ENCODE measurements around the gene ENTHD1.
"Not testable (repeated sequence)": the region's sequence is repeated elsewhere in the genome, so short reads cannot be mapped to it uniquely, and the experiment has no call there.

Gene ENTHD1

DNA sequence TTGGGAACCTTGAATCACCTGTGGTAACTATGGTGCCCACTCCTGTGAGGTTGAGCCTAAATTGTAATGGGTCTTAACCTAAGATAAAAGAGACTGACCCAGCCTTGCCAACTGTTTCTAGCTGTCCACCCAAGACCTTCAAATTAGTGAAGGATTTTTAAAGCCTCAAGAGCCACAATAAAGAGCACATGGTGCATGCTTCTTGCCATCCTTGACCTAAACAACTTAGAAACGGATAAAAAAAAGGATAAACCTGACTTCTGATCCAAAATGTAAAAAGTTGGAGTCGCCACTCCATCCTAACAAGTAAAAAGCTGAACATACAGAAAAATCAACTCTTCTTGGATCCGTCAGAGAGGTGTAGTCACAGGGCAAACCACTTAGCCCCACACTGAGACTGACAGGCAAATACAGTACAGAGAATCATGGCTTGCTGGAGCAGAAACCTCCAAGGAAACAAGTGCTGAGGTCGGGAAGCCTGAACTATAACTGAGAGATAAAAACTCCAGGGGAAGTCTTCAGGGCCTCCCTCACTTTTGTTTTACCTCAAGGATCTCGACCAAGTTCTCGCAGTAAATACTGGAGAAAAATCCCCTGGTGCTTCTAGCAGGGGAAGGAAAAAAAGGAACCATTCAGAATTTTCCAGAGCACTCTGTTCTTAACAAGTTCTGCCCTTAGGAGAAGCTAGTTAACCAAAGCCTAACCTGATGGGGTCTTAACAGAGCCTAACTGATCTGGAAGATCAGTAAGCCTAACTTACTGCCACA is 16.3 kb downstream of the ENTHD1 start:
- DNase-seq (ENCODE audit: low spot score), result no peak
- TF ChIP-seq, protein P1, sequence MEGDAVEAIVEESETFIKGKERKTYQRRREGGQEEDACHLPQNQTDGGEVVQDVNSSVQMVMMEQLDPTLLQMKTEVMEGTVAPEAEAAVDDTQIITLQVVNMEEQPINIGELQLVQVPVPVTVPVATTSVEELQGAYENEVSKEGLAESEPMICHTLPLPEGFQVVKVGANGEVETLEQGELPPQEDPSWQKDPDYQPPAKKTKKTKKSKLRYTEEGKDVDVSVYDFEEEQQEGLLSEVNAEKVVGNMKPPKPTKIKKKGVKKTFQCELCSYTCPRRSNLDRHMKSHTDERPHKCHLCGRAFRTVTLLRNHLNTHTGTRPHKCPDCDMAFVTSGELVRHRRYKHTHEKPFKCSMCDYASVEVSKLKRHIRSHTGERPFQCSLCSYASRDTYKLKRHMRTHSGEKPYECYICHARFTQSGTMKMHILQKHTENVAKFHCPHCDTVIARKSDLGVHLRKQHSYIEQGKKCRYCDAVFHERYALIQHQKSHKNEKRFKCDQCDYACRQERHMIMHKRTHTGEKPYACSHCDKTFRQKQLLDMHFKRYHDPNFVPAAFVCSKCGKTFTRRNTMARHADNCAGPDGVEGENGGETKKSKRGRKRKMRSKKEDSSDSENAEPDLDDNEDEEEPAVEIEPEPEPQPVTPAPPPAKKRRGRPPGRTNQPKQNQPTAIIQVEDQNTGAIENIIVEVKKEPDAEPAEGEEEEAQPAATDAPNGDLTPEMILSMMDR (IDR thresholded peaks at IDR 0.05; ENCODE audit: extremely low read depth, missing control alignments), result no peak

DNA sequence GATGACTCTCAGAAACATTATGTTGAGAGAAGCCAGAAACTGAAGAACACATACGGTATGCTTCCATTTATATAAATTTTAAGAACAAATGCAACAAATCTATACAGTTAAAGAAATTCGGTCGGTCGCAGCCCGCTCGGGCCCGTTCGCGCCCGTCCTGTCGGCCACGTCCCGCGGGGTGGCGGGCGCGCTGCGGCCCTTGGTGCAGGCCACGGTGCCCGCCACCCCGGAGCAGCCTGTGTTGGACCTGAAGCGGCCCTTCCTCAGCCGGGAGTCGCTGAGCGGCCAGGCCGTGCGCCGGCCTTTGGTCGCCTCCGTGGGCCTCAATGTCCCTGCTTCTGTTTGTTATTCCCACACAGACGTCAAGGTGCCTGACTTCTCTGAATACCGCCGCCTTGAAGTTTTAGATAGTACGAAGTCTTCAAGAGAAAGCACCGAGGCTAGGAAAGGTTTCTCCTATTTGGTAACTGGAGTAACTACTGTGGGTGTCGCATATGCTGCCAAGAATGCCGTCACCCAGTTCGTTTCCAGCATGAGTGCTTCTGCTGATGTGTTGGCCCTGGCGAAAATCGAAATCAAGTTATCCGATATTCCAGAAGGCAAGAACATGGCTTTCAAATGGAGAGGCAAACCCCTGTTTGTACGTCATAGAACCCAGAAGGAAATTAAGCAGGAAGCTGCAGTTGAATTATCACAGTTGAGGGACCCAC is 18.2 kb downstream of the ENTHD1 start:
- peak; percentile 42 for DNase-seq (ENCODE audit: low spot score)

DNA sequence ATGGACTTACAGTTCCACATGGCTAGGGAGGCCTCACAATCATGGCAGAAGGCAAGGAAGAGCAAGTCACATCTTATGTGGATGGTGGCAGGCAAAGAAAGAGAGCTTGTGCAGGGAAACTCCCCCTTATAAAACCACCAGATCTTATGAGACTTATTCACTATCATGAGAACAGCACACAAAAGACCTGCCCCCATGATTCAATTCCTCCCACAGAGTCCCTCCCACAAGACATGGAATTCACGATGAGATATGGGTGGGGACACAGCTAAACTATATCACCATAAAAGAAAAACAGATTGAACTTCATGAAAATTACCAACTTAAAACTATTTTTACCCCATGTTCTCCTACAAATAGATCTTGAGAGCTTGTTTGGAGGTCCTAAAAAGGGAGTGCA is 19.6 kb downstream of the ENTHD1 start:
- TF ChIP-seq, protein P1 (IDR thresholded peaks at IDR 0.05; ENCODE audit: extremely low read depth, missing control alignments), result no peak
- no peak for DNase-seq (ENCODE audit: low spot score)

DNA sequence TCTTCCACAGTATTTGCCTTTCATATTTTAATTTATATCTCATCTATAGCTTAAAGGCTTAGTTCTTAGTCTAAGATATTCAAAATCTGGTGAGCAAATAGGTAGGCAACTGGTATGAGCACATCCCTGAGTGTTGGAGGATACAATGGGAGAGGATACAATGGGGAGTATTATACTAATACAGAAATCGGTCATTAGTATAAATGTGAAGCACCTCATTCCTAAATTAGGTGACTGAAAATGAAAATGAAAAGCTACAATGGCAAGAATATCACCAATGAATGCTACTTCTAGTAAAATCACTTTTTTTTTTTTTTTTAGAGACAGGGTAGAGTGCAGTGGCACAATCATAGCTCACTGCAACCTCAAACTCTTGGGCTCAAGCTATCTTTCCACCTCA is 21.0 kb downstream of the ENTHD1 start:
- DNase-seq (ENCODE audit: low spot score), result no peak
- TF ChIP-seq, protein P1 (IDR thresholded peaks at IDR 0.05; ENCODE audit: extremely low read depth, missing control alignments), result no peak

DNA sequence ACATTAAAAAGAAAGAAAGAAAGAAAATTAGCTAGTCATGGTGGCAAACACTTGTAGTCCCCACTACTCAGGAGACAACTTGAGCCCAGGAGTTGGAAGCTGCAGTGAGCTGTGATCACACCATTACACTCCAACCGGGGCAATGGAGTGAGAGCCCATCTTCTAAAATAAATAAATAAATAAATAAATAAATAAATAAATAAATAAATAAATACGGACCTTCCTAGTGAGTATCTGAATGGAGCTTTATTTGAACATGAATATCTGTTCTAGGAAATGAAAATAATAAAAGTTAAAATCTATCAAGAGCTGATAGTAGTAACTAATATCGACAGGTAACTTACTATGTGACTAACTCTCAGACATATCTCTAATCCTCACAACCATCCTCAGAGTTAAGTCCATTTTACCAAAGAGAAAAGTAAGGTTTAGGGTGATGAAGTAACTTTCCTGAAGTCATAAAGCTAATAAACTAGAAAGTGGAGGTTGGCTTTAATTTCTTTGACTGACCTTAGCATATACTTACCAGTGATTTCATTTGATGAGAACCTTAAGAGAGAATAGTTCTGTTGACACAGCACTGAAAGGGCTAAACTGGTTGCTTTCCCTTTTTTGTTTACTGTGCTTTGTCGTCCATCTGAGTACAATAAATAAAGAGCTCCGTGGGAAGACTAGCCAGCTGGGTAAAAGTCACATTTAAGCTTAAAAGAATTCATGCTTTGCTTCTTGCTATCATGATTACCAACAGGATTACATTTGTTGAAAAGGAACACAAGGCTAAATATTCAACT is 22.4 kb downstream of the ENTHD1 start:
- DNase-seq (ENCODE audit: low spot score), result no peak
- TF ChIP-seq, protein P1 (IDR thresholded peaks at IDR 0.05; ENCODE audit: extremely low read depth, missing control alignments), result no peak

DNA sequence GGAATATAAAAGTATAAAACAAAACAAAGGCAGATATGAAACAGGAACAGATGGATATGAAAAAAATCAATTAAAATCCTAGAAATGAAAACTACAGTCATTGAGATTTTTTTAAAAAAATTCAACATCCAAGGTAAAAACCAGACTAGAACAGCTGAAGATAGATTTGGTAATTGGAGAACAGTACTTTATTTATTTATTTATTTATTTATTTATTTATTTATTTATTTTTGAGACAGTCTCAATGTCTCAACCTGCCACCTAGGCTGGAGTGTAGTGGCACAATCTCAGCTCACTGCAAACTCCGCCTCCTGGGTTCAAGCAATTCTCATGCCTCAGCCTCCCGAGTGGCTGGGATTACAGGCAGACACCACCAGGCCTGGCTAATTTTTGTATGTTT is 23.8 kb downstream of the ENTHD1 start:
- not testable (repeated sequence) for DNase-seq (ENCODE audit: low spot score)

DNA sequence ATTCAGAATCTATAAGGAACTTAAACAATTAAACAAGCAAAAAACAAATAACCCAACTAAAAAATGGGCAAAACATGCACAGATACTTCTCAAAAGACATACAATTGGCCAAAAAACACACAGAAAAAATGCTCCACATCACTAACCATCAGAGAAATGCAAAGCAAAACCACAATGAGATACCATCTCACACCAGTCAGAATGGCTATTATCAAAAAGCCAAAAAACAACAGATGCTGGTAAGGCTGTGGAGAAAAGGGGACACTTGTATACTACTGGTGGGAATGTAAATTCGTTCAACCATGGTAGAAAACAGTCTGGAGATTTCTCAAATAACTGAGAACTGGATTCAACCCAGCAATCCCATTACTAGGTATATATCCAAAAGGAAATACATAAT is 24.8 kb downstream of the ENTHD1 start:
- no peak for DNase-seq (ENCODE audit: low spot score)
- TF ChIP-seq, protein P1 (IDR thresholded peaks at IDR 0.05; ENCODE audit: extremely low read depth, missing control alignments), result no peak

DNA sequence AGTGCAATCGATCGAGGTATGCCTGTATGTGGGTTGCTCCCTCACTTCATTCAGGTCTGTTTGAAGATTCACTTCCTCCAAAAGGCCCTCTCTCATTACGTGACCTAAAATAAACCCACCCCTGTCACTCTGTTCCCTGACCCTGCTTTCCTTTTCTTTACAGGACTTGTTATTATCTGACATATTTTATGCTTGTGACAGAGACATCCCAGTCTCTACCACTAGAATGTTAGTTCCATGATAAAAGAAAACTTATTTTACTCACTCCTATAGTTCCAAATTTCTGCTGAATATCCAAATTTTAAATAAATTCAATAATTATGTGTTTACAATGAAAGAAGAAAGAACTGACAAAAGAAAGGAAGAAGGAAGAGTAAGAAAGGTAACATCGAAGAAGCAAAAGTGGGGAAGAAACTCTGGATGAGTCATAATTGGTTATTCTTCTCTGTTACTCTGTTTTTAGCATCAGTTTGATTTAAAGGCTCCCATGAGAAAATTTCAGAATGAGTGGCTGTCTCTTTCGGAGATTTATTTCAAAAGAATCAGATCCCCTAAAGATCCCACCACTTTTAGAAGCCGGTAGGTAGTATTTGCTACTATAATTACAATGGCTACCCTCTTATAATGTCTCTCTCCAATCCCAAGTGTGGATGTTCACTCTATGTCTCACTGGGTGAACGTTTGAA is 33.5 kb downstream of the ENTHD1 start:
- TF ChIP-seq, protein P1 (IDR thresholded peaks at IDR 0.05; ENCODE audit: extremely low read depth, missing control alignments), result no peak
- peak; percentile 52 for DNase-seq (ENCODE audit: low spot score)
